ENCODE data around the gene NXPE4.

DNA sequence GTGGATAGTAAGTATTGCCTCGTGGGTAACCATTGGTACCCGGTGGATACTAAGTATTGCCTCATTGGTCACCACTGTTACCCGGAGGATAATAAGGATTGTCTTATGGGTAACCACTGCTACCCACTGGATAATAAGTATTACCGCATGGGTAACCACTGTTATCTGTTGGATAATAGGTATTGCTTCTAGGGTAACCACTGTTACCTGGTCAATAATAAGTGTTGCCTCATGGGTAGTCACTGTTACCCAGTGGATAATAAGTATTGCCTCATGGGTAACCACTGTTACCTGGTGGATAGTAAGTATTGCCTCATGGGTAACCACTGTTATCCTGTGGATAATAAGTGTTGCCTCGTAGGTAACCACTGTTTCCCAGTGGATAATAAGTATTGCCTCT lies 22.6 kb upstream of the NXPE4 start:
- TF ChIP-seq CTCF (IDR thresholded peaks at IDR 0.05), result no peak
- no peak for TF ChIP-seq POLR2A (IDR thresholded peaks at IDR 0.05)

Measured in ovary (tissue), 3 donors.